T-cell (primary cell): Measurements from ENCODE around the gene LEAP2. TPM values are rescaled to one million over a fixed set of nuclear protein-coding genes. Genes with fewer than 3 reads are reported as not detected.

Experiments used
- ATAC-seq, 4 experiments: fragments of 200-7000 bp in 3 of 4; fragments of 150-1000 bp in 1 of 4; cut with Tn5 transposase; replicated peaks in 1 of 4; 1 replicate in 3 of 4; 2 replicates in 1 of 4; pipeline ENCODE4 v1.10.0; 2021; ENCODE audit warnings: moderate library complexity in 3 of 4, mild to moderate bottlenecking in 2 of 4, moderate number of reproducible peaks in 1 of 4
- CTCF ChIA-PET, 2 donors: fragments of 300-600 bp; sonication (Branson Sonifier 250); formaldehyde crosslinking; loops; one replicate each; lab custom pipeline; 2022; ENCODE audit warnings: antibody characterized with exemption in 2 of 2; lab: Charles Lee
- POLR2A ChIA-PET, 2 donors: fragments of 300-600 bp; sonication (Branson Sonifier 250); formaldehyde crosslinking; loops; one replicate each; lab custom pipeline; 2022; ENCODE audit warnings: antibody characterized with exemption in 2 of 2; lab: Charles Lee
- DNase-seq, 35 experiments: peaks; one replicate each; pipeline versions ENCODE4 v3.0.0 to v3.0.0-alpha.2; 2013 to 2023
- H3K27ac ChIP-seq: one replicate; pipeline ENCODE4 v1.5.1; 2013; ENCODE audit warnings: low read length
- H3K27me3 ChIP-seq, 2 experiments: replicated peaks in 1 of 2; 1 replicate in 1 of 2; 2 replicates in 1 of 2; pipeline versions ENCODE4 v1.6.1 to v1.7.0; 2013; ENCODE audit warnings: low read length in 1 of 2, mixed read lengths in 1 of 2; ENCODE audit not compliant: control insufficient read depth in 2 of 2, insufficient read depth in 2 of 2; ENCODE audit errors: extremely low read depth in 1 of 2
- H3K36me3 ChIP-seq, 2 donors: 1 replicate in 1 of 2; 2 replicates in 1 of 2; pipeline versions ENCODE4 v1.6.1 to v1.7.0; 2013; ENCODE audit warnings: low read length in 1 of 2; ENCODE audit not compliant: control insufficient read depth in 2 of 2, insufficient read depth in 1 of 2; ENCODE audit errors: extremely low read depth in 1 of 2
- H3K4me1 ChIP-seq, 2 experiments: 1 replicate in 1 of 2; 2 replicates in 1 of 2; pipeline versions ENCODE4 v1.6.1 to v1.7.0; 2013; ENCODE audit warnings: low read length in 2 of 2, mixed read lengths in 1 of 2; ENCODE audit not compliant: insufficient read depth in 2 of 2, control insufficient read depth in 1 of 2; ENCODE audit errors: extremely low read depth in 1 of 2
- H3K4me3 ChIP-seq, 2 donors: 1 replicate in 1 of 2; 2 replicates in 1 of 2; pipeline versions ENCODE4 v1.5.1 to v1.7.0; 2013; ENCODE audit warnings: mild to moderate bottlenecking in 2 of 2, low read length in 1 of 2, moderate library complexity in 1 of 2; ENCODE audit not compliant: control insufficient read depth in 1 of 2; ENCODE audit errors: extremely low read depth in 1 of 2
- H3K9me3 ChIP-seq: 2 replicates; pipeline ENCODE4 v1.7.0; 2013
- H3K27ac Mint-ChIP-seq, 2 donors: one replicate each; pipeline ENCODE4 v1.8.0; 2020 to 2021; ENCODE audit warnings: mild to moderate bottlenecking in 2 of 2, mixed read lengths in 2 of 2
- H3K27me3 Mint-ChIP-seq, 2 donors: one replicate each; pipeline ENCODE4 v1.8.0; 2021 to 2022; ENCODE audit warnings: mixed read lengths in 2 of 2
- H3K36me3 Mint-ChIP-seq: one replicate; pipeline ENCODE4 v1.8.0; 2021; ENCODE audit warnings: mixed read lengths
- H3K4me1 Mint-ChIP-seq, 3 donors: one replicate each; pipeline ENCODE4 v1.8.0; 2020 to 2022; ENCODE audit warnings: mixed read lengths in 3 of 3, mild to moderate bottlenecking in 1 of 3
- H3K4me3 Mint-ChIP-seq, 3 donors: one replicate each; pipeline ENCODE4 v1.8.0; 2020 to 2022; ENCODE audit warnings: mild to moderate bottlenecking in 3 of 3, mixed read lengths in 3 of 3, moderate library complexity in 3 of 3
- H3K9me3 Mint-ChIP-seq, 3 donors: one replicate each; pipeline ENCODE4 v1.8.0; 2020 to 2022; ENCODE audit warnings: mixed read lengths in 3 of 3
- WGBS: methylation state at CpG from one replicate; pipeline ENCODE4 v1.1.5; 2013; ENCODE audit warnings: missing lambda C conversion rate; ENCODE audit not compliant: insufficient coverage; 5-methylcytosine and 5-hydroxymethylcytosine counted together
- total RNA-seq, 35 experiments: library from RNA in 6 of 35; stranded (reverse) in 6 of 35; fragments of 120-200 nt in 1 of 35; gene quantifications; one replicate each; pipeline versions ENCODE4 v1.2.1 to v1.2.4 and lab custom pipeline; 2013 to 2026

The LEAP2 gene
- total RNA-seq (1 to 10 TPM; 1.3 to 6.2 (median 3.7) TPM), total RNA-seq (lab: John Stamatoyannopoulos, UW) (0.25 to 2.9 (median 0.99) reads per million in 29 experiments)
- total RNA-seq (2013) = 2.0 TPM

DNA sequence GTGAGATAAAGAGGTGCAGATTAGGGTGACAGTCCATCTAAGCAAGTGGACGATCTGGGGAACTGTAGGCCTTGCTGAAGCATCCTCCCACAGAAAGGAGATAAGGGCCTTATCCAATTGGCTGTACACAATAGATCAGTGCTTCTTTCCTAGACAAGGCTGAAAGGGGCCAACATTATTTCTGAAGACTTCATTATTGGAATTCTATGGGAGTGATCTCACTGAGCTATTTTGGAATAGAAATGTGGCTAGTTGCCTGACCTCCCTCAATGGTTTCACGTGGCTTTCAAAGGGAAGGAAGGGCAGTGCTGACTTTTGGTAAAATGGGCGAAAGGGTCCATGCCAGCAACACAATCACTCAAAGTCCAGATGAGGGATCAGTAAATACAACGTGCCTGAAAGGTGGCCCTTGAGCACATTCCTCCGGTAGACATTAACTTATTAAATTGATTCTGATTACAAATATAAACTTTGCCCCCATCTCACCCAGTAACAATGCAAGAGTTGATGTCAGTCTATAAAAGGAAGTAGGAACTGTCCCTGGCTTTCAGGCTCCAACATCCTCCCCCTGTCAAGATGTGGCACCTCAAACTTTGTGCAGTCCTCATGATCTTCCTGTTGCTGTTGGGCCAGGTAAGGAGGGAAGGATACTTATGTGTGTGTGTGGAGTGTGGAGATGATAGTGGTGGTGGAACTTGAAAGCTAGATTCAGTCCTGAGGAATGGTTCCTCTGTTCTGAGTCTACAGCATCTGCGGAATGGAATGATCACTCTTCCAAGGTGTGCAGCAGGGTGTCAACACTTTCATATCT is at the start of gene LEAP2:
Gene LEAP2, plus strand, starts transcription at position 550 of the 811 bp plus-strand sequence. Its CDS starts 27 bp downstream, at position 577.
- H3K27ac Mint-ChIP-seq = peak within 1 kb of the TSS in 1 of 2 donors; percentile 29
- no peak within 1 kb of the TSS for H3K27ac ChIP-seq
- H3K4me1 ChIP-seq = no peaks in the 10 kb centered on the region
- H3K27me3 Mint-ChIP-seq = no peaks in the 10 kb centered on the region
- 89% methylated on average over 2 of the region's 6 CpGs for WGBS
- H3K27me3 ChIP-seq = no peaks in the 10 kb centered on the region
- ATAC-seq = no peak
- peaks cover 0 to 33% of the 10 kb centered on the region in 2 donors for H3K36me3 ChIP-seq
- H3K4me3 ChIP-seq = no peak within 1 kb of the TSS
- no peak for DNase-seq
- H3K9me3 ChIP-seq = no peaks in the 10 kb centered on the region
- POLR2A ChIA-PET = interaction anchor here in 1 of 2 donors (0.6 kb wide), 1 partner anchor 453 kb away, joined by 5 read pairs; no protein-coding TSS in a partner anchor
- peaks cover 0 to 4% (median 3%) of the 10 kb centered on the region in 3 donors for H3K4me1 Mint-ChIP-seq
- CTCF ChIA-PET = interaction anchor here in 1 of 2 donors (0.6 kb wide), 1 partner anchor 45 kb away, joined by 3 read pairs; no protein-coding TSS in a partner anchor
- H3K9me3 Mint-ChIP-seq = no peaks in the 10 kb centered on the region
- H3K36me3 Mint-ChIP-seq = peaks cover 30% of the 10 kb centered on the region
- no peak within 1 kb of the TSS for H3K4me3 Mint-ChIP-seq

- no peaks in the 10 kb centered on the region for H3K9me3 Mint-ChIP-seq
- WGBS = 100% methylated on average over 1 of the region's 3 CpGs
- H3K4me1 Mint-ChIP-seq = peaks cover 12 to 20% (median 13%) of the 10 kb centered on the region in 3 donors
- DNase-seq (no peak), ATAC-seq (no peak)
- Histone ChIP-seq H3K27ac (no peak overlapping the region), H3K4me3 (no peak overlapping the region), H3K9me3 (no peaks in the 10 kb centered on the region), H3K4me1 (peaks cover 5 to 27% of the 10 kb centered on the region in 2 experiments), H3K27me3 (peaks cover 6 to 75% of the 10 kb centered on the region in 2 experiments), H3K36me3 (no peaks in the 10 kb centered on the region)
- peaks cover 32 to 61% of the 10 kb centered on the region in 2 donors for H3K27me3 Mint-ChIP-seq
- H3K36me3 Mint-ChIP-seq = no peaks in the 10 kb centered on the region
- no peak overlapping the region for H3K27ac Mint-ChIP-seq
- CTCF ChIA-PET = no interaction called here
- POLR2A ChIA-PET = no interaction called here
- peak overlapping the region in 2 of 3 donors; percentile 21 to 47 for H3K4me3 Mint-ChIP-seq
These were observed 49.0 kb upstream of the LEAP2 start for GRCh38 chr5:132824426-132824825.

- Histone ChIP-seq H3K36me3 (no peaks in the 10 kb centered on the region), H3K4me3 (peak overlapping the region in 1 of 2 donors; percentile 42), H3K27ac (no peak overlapping the region), H3K4me1 (peaks cover under 1 to 24% of the 10 kb centered on the region in 2 experiments), H3K27me3 (peaks cover 6 to 73% of the 10 kb centered on the region in 2 experiments), H3K9me3 (no peaks in the 10 kb centered on the region)
- Mint-ChIP-seq H3K27ac (no peak overlapping the region), H3K27me3 (peaks cover 29 to 63% of the 10 kb centered on the region in 2 donors), H3K4me1 (peaks cover 6 to 19% (median 10%) of the 10 kb centered on the region in 3 donors), H3K4me3 (peak overlapping the region; percentile 13 to 47 (median 21)), H3K36me3 (no peaks in the 10 kb centered on the region), H3K9me3 (no peaks in the 10 kb centered on the region)
- ChIA-PET CTCF (no interaction called here), POLR2A (interaction anchor here in 1 of 2 donors (0.6 kb wide), 1 partner anchor 325 kb away, joined by 4 read pairs; no protein-coding TSS in a partner anchor)
- peak in 1 of 4 experiments; percentile 3 for ATAC-seq
- no peak for DNase-seq
- 24% methylated on average over 71 of the region's 71 CpGs for WGBS
These were observed 48.2 kb upstream of the LEAP2 start for GRCh38 chr5:132825033-132825833.

- peak in 3 of 4 experiments; percentile 25 to 28 (median 25) for ATAC-seq
- H3K27me3 ChIP-seq = peaks cover 6 to 71% of the 10 kb centered on the region in 2 experiments
- H3K4me3 ChIP-seq = peak overlapping the region in 1 of 2 donors; percentile 42
- H3K4me1 Mint-ChIP-seq = peaks cover 4 to 17% (median 7%) of the 10 kb centered on the region in 3 donors
- peak in 1 of 35 experiments; percentile 33 for DNase-seq
- WGBS = 20% methylated on average over 26 of the region's 43 CpGs
- H3K27ac Mint-ChIP-seq = no peak overlapping the region
- peak overlapping the region in 2 of 3 donors; percentile 31 to 49 for H3K4me3 Mint-ChIP-seq
- H3K9me3 Mint-ChIP-seq = no peaks in the 10 kb centered on the region
- peaks cover 27 to 59% of the 10 kb centered on the region in 2 donors for H3K27me3 Mint-ChIP-seq
- H3K27ac ChIP-seq = no peak overlapping the region
- H3K36me3 ChIP-seq = no peaks in the 10 kb centered on the region
- H3K9me3 ChIP-seq = no peaks in the 10 kb centered on the region
- peaks cover 0 to 26% of the 10 kb centered on the region in 2 experiments for H3K4me1 ChIP-seq
- CTCF ChIA-PET = no interaction called here
- POLR2A ChIA-PET = interaction anchor here in 1 of 2 donors (0.6 kb wide), 1 partner anchor 326 kb away, joined by 4 read pairs; no protein-coding TSS in a partner anchor
- H3K36me3 Mint-ChIP-seq = no peaks in the 10 kb centered on the region
These were observed 47.6 kb upstream of the LEAP2 start for GRCh38 chr5:132825834-132826391.

GRCh38 chr5:132826424-132827082 is 46.9 kb upstream of the LEAP2 start:
- H3K27me3 ChIP-seq = peaks cover 6 to 78% of the 10 kb centered on the region in 2 experiments
- H3K27me3 Mint-ChIP-seq = peaks cover 34 to 65% of the 10 kb centered on the region in 2 donors
- no peak overlapping the region for H3K27ac ChIP-seq
- H3K4me1 Mint-ChIP-seq = peaks cover 10 to 23% (median 11%) of the 10 kb centered on the region in 3 donors
- no peaks in the 10 kb centered on the region for H3K36me3 Mint-ChIP-seq
- ChIA-PET CTCF (no interaction called here), POLR2A (no interaction called here)
- 88% methylated on average over 2 of the region's 6 CpGs for WGBS
- H3K4me3 Mint-ChIP-seq = peak overlapping the region in 2 of 3 donors; percentile 37 to 49
- no peaks in the 10 kb centered on the region for H3K9me3 Mint-ChIP-seq
- no peaks in the 10 kb centered on the region for H3K9me3 ChIP-seq
- peaks cover 0 to 29% of the 10 kb centered on the region in 2 experiments for H3K4me1 ChIP-seq
- H3K36me3 ChIP-seq = no peaks in the 10 kb centered on the region
- DNase-seq = no peak
- ATAC-seq = no peak
- H3K4me3 ChIP-seq = no peak overlapping the region
- no peak overlapping the region for H3K27ac Mint-ChIP-seq
